Stimulated activated CD8-positive, alpha-beta memory T cell treated with anti-CD3 and anti-CD28 coated beads, Interleukin-15, amount 100 ng/mL, for 1 hour (primary cell): ENCODE measurements around the gene MAGEH1.
"Not testable (repeated sequence)": the region's sequence is repeated elsewhere in the genome, so short reads cannot be mapped to it uniquely, and the experiment has no call there.

Experiments used
- DNase-seq: peaks from one replicate; pipeline ENCODE4 v3.0.0-alpha.2; 2020; ENCODE audit warnings: low read depth

Gene MAGEH1, protein sequence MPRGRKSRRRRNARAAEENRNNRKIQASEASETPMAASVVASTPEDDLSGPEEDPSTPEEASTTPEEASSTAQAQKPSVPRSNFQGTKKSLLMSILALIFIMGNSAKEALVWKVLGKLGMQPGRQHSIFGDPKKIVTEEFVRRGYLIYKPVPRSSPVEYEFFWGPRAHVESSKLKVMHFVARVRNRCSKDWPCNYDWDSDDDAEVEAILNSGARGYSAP

GRCh38 chrX:55451990-55452832, at the start of gene MAGEH1:
MAGEH1 (plus strand) TSS chrX:55452127; CDS start chrX:55452375, 248 bp downstream.
- peak; percentile 55 for DNase-seq

DNA sequence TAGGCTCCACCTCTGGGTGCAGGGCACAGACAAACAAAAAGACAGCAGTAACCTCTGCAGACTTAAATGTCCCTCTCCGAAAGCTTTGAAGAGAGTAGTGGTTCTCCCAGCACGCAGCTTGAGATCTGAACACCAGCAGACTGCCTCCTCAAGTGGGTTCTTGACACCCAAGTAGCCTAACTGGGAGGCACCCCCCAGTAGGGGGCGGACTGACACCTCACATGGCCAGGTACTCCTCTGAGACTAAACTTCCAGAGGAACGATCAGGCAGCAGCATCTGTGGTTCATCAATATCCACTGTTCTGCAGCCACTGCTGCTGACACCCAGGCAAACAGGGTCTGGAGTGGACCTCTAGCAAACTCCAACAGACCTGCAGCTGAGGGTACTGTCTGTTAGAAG, 24.8 kb upstream of the MAGEH1 start:
- DNase-seq: not testable (repeated sequence)

GRCh38 chrX:55443468-55443867, 8.5 kb upstream of the MAGEH1 start:
- DNase-seq: not testable (repeated sequence)

GRCh38 chrX:55450259-55450658, 1.7 kb upstream of the MAGEH1 start:
- DNase-seq: no peak

GRCh38 chrX:55451141-55451540, 786 bp upstream of the MAGEH1 start:
- no peak for DNase-seq

- no peak for DNase-seq
Observed at GRCh38 chrX:55451626-55451989, 319 bp upstream of the MAGEH1 start.

- DNase-seq: no peak
Observed at GRCh38 chrX:55452833-55453124, 852 bp downstream of the MAGEH1 start.

DNA sequence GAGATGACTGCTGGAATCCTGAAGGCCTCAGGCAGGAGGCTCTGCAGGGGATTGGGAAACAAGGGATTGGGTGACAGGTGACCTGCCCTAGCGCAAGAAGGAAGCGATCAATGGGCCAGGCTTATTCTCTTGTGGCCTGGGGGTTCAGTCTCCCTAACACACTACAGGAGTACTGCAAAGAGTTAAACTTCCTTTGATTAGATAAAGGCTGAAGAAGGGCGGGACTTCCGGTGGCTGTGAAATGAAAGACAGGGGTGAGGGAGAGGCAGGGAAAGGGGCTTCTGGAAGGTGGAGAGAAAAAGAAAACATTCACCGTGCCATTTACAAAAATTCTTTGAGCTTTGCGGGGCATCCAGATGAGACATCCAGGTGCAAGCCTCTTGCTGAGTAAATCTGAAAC, 3.8 kb downstream of the MAGEH1 start:
- not testable (repeated sequence) for DNase-seq

DNA sequence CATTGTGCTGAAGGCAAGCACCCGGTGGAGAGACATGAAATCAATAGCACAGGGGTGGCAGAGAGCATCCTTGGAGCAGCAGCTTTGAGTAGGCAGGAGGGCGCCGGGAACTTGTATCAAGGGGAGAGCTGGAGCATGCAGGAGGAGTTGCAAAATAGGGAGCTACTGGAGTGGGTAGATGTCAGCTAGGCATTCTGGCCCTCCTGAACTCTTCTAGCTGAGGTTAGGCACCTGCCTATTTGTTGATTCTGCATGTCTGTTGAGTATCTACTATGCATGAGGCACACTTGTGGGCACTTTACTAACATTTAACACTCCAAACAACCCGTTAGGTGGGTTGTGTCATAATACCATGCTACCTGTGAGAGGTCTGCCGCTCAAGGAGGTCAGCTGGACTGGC, 7.5 kb downstream of the MAGEH1 start:
- not testable (repeated sequence) for DNase-seq

- not testable (repeated sequence) for DNase-seq
Observed at GRCh38 chrX:55459926-55460325, 8.0 kb downstream of the MAGEH1 start.

DNA sequence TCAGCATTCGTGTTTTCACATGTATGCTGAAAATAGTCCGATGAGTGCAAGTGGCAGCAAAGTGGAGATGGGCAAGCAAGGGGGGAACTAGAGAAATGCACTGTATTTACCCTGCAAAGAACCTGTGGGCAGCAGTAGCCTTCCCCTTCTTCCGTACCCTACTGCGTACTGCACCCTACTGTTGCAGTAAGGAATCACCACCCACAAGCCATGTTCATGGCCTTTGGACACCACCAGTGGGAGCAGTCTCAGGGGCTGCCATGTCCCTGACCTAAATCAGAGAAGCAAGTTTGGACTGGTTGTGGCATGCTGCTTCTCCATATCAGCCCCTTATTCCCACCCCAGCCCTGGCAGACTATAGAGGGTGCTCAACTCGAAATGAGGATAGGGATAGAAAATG, 12.1 kb downstream of the MAGEH1 start:
- DNase-seq: not testable (repeated sequence)

GRCh38 chrX:55465108-55465507, 13.2 kb downstream of the MAGEH1 start:
- DNase-seq: not testable (repeated sequence)

GRCh38 chrX:55465791-55466190, 13.9 kb downstream of the MAGEH1 start:
- DNase-seq: not testable (repeated sequence)

DNA sequence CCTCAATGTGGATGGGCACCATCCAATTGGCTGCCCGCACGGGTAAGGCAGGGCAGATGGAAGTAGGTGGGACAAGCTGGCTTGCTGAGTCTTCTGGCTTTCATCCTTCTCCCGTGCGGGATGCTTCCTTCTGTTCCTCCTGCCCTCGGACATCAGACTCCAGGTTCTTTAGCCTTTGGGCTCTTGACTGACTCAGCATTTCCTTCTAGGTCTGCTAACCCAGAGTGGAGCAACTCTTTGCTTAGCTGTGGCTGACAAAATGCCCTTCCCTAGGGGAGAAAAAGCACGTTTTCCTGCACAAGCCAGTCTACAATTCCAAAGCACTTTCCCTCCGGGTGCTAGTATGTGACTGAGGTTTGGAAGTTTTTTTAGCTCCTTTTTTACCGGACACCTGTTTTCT, 28.0 kb downstream of the MAGEH1 start:
- not testable (repeated sequence) for DNase-seq

- DNase-seq: no peak
Observed at GRCh38 chrX:55480390-55481062, 28.6 kb downstream of the MAGEH1 start.

DNA sequence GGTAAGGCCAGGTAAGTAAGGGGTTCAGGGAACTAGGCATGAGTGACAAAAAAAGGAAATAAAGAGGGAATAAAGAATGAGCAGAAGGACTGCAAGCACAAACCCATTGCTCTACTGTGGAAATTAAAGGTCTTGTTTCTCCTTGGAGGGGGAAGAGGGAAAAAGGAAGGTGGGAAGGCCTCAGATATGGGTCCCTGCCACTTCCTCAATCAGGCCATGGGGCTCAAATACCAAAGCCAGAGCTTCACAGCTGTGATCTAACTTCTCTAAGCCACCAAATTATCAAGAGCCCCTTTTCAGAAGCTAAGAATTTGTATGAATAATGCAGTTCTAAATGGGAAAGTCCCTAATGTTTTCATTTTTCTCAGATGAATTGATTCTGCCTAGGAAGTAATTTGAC, 33.0 kb downstream of the MAGEH1 start:
- DNase-seq: no peak

DNA sequence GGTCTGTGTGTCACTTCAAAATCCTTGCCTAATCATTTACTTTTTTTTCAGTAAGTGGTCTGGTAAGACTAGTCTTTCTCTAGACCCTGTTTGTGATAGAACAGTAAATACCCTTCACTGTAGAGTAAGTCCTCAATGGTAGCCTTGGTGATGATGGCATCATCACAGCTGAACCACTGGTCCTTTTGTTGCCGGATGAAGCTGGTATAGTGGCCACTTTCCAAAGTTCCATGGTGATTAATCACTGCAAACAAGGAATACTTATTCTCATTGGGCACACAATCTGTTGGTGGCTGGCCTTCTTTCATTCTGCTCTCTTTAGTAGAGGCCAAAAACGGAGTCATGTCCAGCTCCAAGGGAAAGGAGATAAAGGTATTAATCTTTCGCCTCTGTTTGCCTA, 34.8 kb downstream of the MAGEH1 start:
- no peak for DNase-seq

GRCh38 chrX:55487143-55487542, 35.2 kb downstream of the MAGEH1 start:
- DNase-seq: no peak

- no peak for DNase-seq
Observed at GRCh38 chrX:55488006-55488592, 36.2 kb downstream of the MAGEH1 start.

DNA sequence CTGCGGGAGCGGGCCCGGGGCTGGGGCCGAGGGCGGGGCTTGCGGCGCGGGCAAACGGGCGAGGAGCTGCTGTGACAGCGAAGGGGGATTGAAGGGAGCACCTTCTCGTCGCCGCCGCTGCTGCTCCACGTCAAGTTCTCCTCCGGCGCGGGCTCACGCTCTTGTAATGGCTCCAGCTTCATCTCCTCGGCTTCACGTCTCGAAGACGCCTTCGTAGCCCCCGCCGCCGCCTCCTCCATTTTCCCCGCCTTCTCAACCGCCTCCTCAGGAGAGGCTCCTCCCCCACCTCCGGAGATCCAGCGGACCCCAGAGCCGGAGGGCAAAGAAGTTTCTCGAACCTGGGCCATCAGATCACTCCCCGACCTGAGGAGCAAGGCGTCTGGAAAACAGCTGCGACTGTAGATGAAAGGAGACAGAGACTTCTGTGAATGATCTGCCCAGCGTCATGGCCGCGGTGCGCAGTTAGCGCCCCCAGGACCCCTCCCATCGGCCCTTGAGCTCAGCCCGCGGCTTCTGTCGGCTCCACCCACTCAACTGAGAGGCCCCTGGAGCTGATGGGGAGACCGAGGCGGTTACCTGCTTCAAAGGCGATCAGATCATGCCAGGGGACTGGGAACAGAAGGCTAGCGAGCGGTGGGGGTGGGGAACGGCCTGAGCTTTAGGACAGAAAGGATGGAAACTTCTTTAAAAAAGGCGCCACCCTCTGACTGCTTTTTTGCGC, 36.8 kb downstream of the MAGEH1 start:
- DNase-seq: peak; percentile 46

- no peak for DNase-seq
Observed at GRCh38 chrX:55489314-55490009, 37.5 kb downstream of the MAGEH1 start, which contains the start of gene USP51. USP51 (minus strand) TSS chrX:55489848; CDS start chrX:55488939, 909 bp downstream.
